ENCODE results near the gene PSD.

Gene PSD

GRCh38 chr10:102420714-102421506 lies 2.3 kb upstream of the PSD start, which contains the start of gene FBXL15:
Gene FBXL15 (plus strand): TSS chr10:102420836. CDS start chr10:102421130, 294 bp downstream.
- DNase-seq (ENCODE audit: low read depth in 3 of 3, low spot score in 1 of 3), result peak; percentile 90 to 92 (median 91)

- no peak for DNase-seq (ENCODE audit: low read depth in 3 of 3, low spot score in 1 of 3)
Measured at GRCh38 chr10:102420181-102420713, 1.7 kb upstream of the PSD start.

GRCh38 chr10:102419269-102420180 lies 940 bp upstream of the PSD start:
- DNase-seq (ENCODE audit: low read depth in 3 of 3, low spot score in 1 of 3), result peak in 1 of 3 donors; percentile 64

GRCh38 chr10:102416695-102417094 lies 1.9 kb downstream of the PSD start:
- DNase-seq (ENCODE audit: low read depth in 3 of 3, low spot score in 1 of 3), result no peak

- DNase-seq (ENCODE audit: low read depth in 3 of 3, low spot score in 1 of 3), result no peak
Measured at GRCh38 chr10:102416283-102416682, 2.3 kb downstream of the PSD start.

- DNase-seq (ENCODE audit: low read depth in 3 of 3, low spot score in 1 of 3), result no peak
Measured at GRCh38 chr10:102414749-102415148, 3.8 kb downstream of the PSD start.

GRCh38 chr10:102413806-102414561 lies 4.6 kb downstream of the PSD start:
- DNase-seq (ENCODE audit: low read depth in 3 of 3, low spot score in 1 of 3), result no peak

- no peak for DNase-seq (ENCODE audit: low read depth in 3 of 3, low spot score in 1 of 3)
Measured at GRCh38 chr10:102413053-102413705, 5.4 kb downstream of the PSD start.

- DNase-seq (ENCODE audit: low read depth in 3 of 3, low spot score in 1 of 3), result no peak
Measured at GRCh38 chr10:102412293-102412692, 6.3 kb downstream of the PSD start.

GRCh38 chr10:102411341-102412255 lies 7.0 kb downstream of the PSD start:
- no peak for DNase-seq (ENCODE audit: low read depth in 3 of 3, low spot score in 1 of 3)

- peak in 1 of 3 donors; percentile 58 for DNase-seq (ENCODE audit: low read depth in 3 of 3, low spot score in 1 of 3)
Measured at GRCh38 chr10:102410429-102411073, 8.0 kb downstream of the PSD start.

GRCh38 chr10:102409604-102410428 lies 8.8 kb downstream of the PSD start:
- no peak for DNase-seq (ENCODE audit: low read depth in 3 of 3, low spot score in 1 of 3)

- peak in 2 of 3 donors; percentile 57 to 73 for DNase-seq (ENCODE audit: low read depth in 3 of 3, low spot score in 1 of 3)
Measured at GRCh38 chr10:102408728-102409603, 9.6 kb downstream of the PSD start.

GRCh38 chr10:102408131-102408727 lies 10.4 kb downstream of the PSD start:
- DNase-seq (ENCODE audit: low read depth in 3 of 3, low spot score in 1 of 3), result no peak

GRCh38 chr10:102407425-102408130 lies 11.0 kb downstream of the PSD start:
- no peak for DNase-seq (ENCODE audit: low read depth in 3 of 3, low spot score in 1 of 3)

GRCh38 chr10:102406815-102407214 lies 11.8 kb downstream of the PSD start:
- DNase-seq (ENCODE audit: low read depth in 3 of 3, low spot score in 1 of 3), result no peak

Measured in stimulated activated CD4-positive, alpha-beta T cell treated with anti-CD3 and anti-CD28 coated beads, TNF-alpha, amount 100 ng/mL, for 1 hour (primary cell).